Measurements from ENCODE around the gene PTCH2.
"Not testable (repeated sequence)": the region's sequence is repeated elsewhere in the genome, so short reads cannot be mapped to it uniquely, and the experiment has no call there.

Gene PTCH2

GRCh38 chr1:44835738-44836675, 7.0 kb downstream of the PTCH2 start:
- peak; percentile 81 for DNase-seq

DNA sequence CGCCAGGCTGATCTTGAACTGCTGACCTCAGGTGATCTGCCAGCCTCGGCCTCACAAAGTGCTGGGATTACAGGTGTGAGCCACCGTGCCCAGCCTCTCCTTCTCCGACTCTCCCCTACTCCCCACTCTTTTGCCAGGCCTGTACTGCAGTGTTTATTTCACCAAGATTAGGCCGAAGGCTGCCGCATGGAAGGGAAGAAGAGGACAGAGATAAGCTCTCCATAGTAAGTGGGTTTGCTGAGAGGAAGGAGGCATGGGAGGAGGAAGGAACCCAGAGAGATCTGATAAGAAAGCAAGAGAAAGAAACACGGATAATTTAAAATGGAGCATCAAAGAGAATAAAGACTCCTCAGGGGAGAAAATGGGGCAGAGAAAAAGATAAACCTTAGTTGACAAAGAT, 8.7 kb downstream of the PTCH2 start:
- DNase-seq, result no peak

DNA sequence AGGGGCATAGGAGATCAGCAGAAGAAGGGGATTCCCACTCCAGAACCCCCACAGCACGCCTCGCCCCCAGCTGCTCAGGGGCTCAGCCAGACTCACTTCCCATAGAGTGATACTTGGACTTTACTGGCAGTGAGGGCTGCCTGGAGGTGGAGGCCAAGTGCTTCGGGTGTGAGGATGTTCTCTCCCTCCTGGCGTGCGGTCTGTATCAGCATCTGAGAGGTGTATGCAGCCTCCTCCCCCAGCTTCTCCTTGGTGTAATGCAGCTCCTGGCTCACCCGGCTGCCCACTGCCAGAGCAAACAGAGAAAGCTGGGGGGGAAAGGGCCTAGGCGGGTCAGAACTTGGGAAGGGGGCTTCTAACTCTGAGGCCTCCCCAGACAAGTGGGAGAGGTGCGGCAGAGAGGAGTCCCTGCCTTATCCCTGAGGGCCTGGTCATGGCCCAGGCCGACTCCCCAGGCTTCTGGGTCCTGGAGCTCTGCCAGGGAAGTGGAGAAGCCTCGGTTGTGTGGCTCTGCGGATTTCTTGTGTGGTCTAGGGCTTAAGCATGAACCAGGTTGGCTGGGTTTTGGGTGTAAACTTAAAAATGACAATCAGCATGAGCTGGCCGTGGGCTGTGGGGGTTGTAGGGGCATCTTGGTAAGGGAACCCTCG, 10.9 kb downstream of the PTCH2 start:
- no peak for DNase-seq

DNA sequence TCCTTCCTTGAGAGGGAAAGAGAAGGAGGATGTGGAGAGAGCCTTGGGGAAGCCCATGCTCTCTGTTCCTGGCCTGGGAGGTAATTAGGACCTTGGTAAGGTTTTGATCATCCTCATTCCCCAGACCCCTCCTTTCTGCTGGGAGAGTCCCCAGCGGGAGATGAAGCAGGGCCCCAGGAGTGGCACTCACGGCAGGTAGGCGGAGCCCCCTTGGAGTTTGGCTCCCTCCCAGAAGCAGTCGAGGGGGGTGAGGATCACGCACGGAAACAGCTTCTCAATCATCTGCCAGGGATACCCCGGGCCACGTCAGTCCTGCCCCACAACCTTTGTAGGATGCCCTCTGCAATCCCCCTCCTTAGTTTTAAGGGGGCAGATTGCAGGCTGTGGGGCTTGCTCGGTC, 11.5 kb downstream of the PTCH2 start:
- DNase-seq, result no peak

DNA sequence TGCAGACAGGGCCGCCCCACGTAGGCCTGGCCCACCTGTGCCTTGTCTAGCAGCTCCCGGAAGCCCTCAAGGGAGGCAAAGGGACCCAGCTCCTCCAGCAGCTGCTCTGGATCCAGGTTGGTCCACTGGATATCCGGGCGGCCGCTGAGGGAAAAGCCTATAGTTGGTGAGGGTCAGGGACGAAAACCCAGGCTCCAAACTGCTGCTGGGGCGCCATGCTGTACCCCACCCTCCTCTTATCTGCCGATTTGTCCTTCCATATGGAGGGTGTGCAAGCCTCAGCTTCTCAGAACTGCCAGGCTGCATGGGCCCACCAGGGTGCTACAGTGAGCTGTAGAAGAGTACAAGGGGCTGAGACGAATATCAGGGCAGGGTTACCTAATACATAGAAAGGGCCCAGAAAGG, 12.2 kb downstream of the PTCH2 start:
- no peak for DNase-seq

DNA sequence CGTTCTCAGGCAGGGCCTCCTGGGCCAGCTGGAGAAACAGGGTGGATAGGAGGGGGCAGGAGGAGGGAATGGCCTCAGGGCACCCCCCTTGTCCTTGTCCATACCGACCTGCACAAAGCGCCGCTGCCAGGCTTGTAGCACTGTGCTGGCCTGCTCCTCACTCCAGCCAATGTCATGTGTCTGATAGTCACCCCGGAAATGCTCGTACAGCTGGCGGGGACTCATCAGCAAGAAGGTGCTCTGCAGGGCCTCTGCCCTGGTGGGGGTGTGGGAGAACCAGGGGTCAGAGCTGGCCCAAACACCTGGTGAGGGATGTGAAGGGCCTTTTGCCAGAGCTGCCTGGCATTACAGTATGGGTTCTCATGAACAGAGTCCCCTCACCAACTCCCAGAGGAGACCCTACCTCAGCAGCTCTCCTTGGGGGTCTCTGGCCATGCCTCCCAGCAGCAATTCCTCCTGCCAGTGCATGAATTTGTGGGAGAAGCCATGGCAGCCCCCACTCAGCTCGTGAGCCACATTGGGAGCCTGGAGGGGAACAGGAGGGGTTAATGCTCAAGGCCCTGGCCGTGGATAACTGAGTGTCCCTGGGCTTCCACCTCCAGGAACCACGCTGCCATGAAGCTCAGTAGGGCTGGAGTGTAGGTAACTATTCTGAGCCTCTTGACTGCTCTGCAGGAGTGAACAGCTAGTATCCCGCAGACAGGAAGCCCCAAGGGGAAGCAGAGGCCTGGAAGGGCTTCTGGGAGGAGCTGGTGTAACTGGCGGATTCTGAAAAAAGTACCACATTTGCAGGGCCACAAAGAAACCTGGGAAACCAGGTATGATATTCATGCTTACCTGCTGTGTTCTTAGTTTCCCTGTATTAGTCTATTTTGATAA, 13.3 kb downstream of the PTCH2 start:
- DNase-seq, result no peak

- no peak for DNase-seq
These were observed 14.1 kb downstream of the PTCH2 start for GRCh38 chr1:44828841-44829440.

- no peak for DNase-seq
These were observed 14.9 kb downstream of the PTCH2 start for GRCh38 chr1:44828003-44828651.

- DNase-seq, result no peak
These were observed 15.7 kb downstream of the PTCH2 start for GRCh38 chr1:44827197-44828002.

- no peak for DNase-seq
These were observed 16.5 kb downstream of the PTCH2 start for GRCh38 chr1:44826375-44827196.

DNA sequence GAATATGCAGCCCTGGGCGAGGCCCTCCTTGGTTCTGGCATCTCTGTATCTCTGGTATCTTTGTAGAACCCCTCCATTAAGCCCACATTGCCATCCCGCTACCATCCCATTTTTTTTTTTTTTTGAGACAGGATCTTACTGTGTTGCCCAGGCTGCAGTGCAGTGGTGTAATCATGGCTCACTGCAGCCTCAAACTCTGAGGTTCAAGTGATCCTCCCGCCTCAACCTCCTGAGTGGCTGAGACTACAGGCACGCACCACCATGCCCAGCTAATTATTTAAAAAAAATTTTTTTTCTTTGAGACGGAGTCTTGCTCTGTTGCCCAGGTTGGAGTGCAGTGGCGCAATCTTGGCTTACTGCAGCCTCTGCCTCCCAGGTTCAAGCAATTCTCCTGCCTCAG, 18.7 kb downstream of the PTCH2 start:
- DNase-seq, result not testable (repeated sequence)

DNA sequence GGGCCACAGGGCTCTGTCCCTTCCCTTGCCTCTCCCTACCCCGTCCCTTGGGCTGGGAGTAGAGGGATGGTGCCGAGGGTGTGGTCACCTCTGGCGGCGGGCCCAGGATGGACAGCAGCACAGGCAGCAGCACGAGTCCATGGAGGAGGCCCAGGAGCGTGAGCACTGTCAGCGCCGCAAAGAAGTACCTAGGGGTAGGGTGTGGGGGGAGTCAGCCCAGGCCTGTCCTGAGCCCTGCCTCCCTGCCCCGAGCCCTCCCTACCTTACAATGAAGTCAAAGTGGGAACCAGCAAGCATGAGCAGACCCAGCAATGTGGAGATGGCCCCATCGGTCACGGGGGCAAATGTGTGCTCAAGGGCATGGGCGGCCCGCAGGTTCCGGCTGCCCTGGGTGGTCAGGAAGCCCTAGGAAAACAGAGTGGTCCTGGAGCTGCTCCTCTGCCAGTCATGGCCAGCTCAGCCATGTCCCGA, 20.0 kb downstream of the PTCH2 start:
- DNase-seq, result no peak

GRCh38 chr1:44822131-44822701, 20.8 kb downstream of the PTCH2 start:
- no peak for DNase-seq

- DNase-seq, result no peak
These were observed 21.8 kb downstream of the PTCH2 start for GRCh38 chr1:44821240-44821715.

- no peak for DNase-seq
These were observed 22.5 kb downstream of the PTCH2 start for GRCh38 chr1:44820328-44821239.

GRCh38 chr1:44819608-44820327, 23.3 kb downstream of the PTCH2 start:
- peak; percentile 80 for DNase-seq

GRCh38 chr1:44819196-44819607, 23.9 kb downstream of the PTCH2 start:
- DNase-seq, result no peak

All from stimulated activated naive CD4-positive, alpha-beta T cell treated with Interleukin-2 at 50 U/mL for 16 hours (primary cell).